HepG2 (cell line): Measurements from ENCODE around the gene NME2. TPM values are rescaled to one million over a fixed set of nuclear protein-coding genes. Genes with fewer than 3 reads are reported as not detected.

Experiments
- AFF4 ChIP-seq: sonication (generic); formaldehyde crosslinking; IDR thresholded peaks from 2 replicates; pipeline ENCODE4 v1.4.0; 2020; ENCODE audit warnings: missing genetic modification reagents
- ELF3 ChIP-seq: IDR thresholded peaks from 2 replicates; pipeline ENCODE4 v1.6.1; 2016; ENCODE audit warnings: missing genetic modification reagents, missing compliant biosample characterization
- HES4 ChIP-seq: sonication (generic); formaldehyde crosslinking; IDR thresholded peaks from 2 replicates; pipeline ENCODE4 v1.9.0; 2021; ENCODE audit warnings: mild to moderate bottlenecking, missing genetic modification reagents, borderline replicate concordance
- PRDM4 ChIP-seq: sonication (generic); formaldehyde crosslinking; IDR thresholded peaks from 2 replicates; pipeline ENCODE4 v1.9.0; 2021; ENCODE audit warnings: missing genetic modification reagents, borderline replicate concordance
- REL ChIP-seq: sonication (generic); formaldehyde crosslinking; conservative IDR thresholded peaks from 2 replicates; pipeline ENCODE4 v1.8.0; 2022; ENCODE audit warnings: mild to moderate bottlenecking, missing genetic modification reagents, moderate library complexity
- TBP ChIP-seq: sonication (generic); formaldehyde crosslinking; IDR thresholded peaks from 2 replicates; pipeline ENCODE4 v1.5.0; 2020; ENCODE audit warnings: missing genetic modification reagents
- THAP8 ChIP-seq: sonication (generic); formaldehyde crosslinking; IDR thresholded peaks from 2 replicates; pipeline ENCODE4 v1.5.1; 2020; ENCODE audit warnings: missing genetic modification reagents, mild to moderate bottlenecking, borderline replicate concordance
- YY1 ChIP-seq: IDR thresholded peaks from 2 replicates; pipeline ENCODE4 v1.6.1; 2011; ENCODE audit warnings: low read length, low read depth, moderate library complexity, mild to moderate bottlenecking; ENCODE audit not compliant: insufficient read depth, insufficient replicate concordance
- ZBTB4 ChIP-seq: sonication (generic); formaldehyde crosslinking; IDR thresholded peaks from 2 replicates; pipeline ENCODE4 v1.4.0; 2020; ENCODE audit warnings: missing genetic modification reagents, mild to moderate bottlenecking, borderline replicate concordance
- ZBTB8A ChIP-seq: sonication (generic); formaldehyde crosslinking; IDR thresholded peaks from 2 replicates; pipeline ENCODE4 v1.4.0; 2020; ENCODE audit warnings: mild to moderate bottlenecking, low read depth, missing genetic modification reagents, borderline replicate concordance
- ZNF225 ChIP-seq: sonication (generic); formaldehyde crosslinking; IDR thresholded peaks from 2 replicates; pipeline ENCODE4 v1.4.0; 2020; ENCODE audit warnings: mild to moderate bottlenecking, missing genetic modification reagents
- ZNF609 ChIP-seq: sonication (generic); formaldehyde crosslinking; IDR thresholded peaks from 2 replicates; pipeline ENCODE4 v1.4.0; 2020; ENCODE audit warnings: mild to moderate bottlenecking, missing genetic modification reagents, borderline replicate concordance
- ZNF766 ChIP-seq: sonication (generic); formaldehyde crosslinking; IDR thresholded peaks from 2 replicates; pipeline ENCODE4 v1.5.0; 2020; ENCODE audit warnings: missing genetic modification reagents, borderline replicate concordance
- polyA plus RNA-seq, 8 experiments: library from polyadenylated mRNA; depleted of rRNA in 3 of 8; stranded (reverse) in 7 of 8; unstranded in 1 of 8; fragments of >200 nt; fragmentation: Illumina TruSeq in 4 of 8; extraction: Trizol in 4 of 8; gene quantifications; 2 replicates each; pipeline versions ENCODE4 v1.2.1 to v1.2.3, GENCODE V29; 2011 to 2016; ENCODE audit warnings: low read depth in 4 of 8, missing spikeins in 1 of 8, mixed read lengths in 1 of 8; ENCODE audit not compliant: insufficient read depth in 1 of 8
- total RNA-seq, 5 experiments: library from RNA; depleted of rRNA; stranded (reverse); fragments of >200 nt; fragmentation: Illumina TruSeq; extraction: Trizol; gene quantifications; 2 replicates each; pipeline ENCODE4 v1.2.3, GENCODE V29; 2016; ENCODE audit warnings: low read depth in 1 of 5

NME2 gene
- total and polyA plus RNA-seq, 2 of the 13 experiments (the other 11 are each of a cell fraction or from before 2014, with no cell fraction given): 790 to 1,213 TPM

- TF ChIP-seq ZNF609 (CRISPR knock-in tag): no peak
- TF ChIP-seq ZBTB8A: no peak
- no peak for TF ChIP-seq THAP8
- no peak; the same call in 1 of the 2 replicates for TF ChIP-seq ZNF225 (CRISPR knock-in tag)
- no peak; the same call in 1 of the 2 replicates for TF ChIP-seq HES4
- TF ChIP-seq AFF4 (CRISPR knock-in tag): no peak
- no peak for TF ChIP-seq TBP
- TF ChIP-seq PRDM4: no peak
- TF ChIP-seq ELF3: no peak
- TF ChIP-seq ZBTB4: no peak
- TF ChIP-seq YY1: peak; percentile 2
- TF ChIP-seq REL (CRISPR knock-in tag): no peak
- TF ChIP-seq ZNF766: no peak
These were observed 45.9 kb upstream of the NME2 start (continued) for GRCh38 chr17:51120357-51120738.
